Inflammatory macrophage (primary cell): Measurements from ENCODE around the gene BRIP1.
"Not testable (repeated sequence)": the region's sequence is repeated elsewhere in the genome, so short reads cannot be mapped to it uniquely, and the experiment has no call there.

ENCODE experiments used
- DNase-seq, 2 donors: peaks; one replicate each; pipeline ENCODE4 v3.0.0-alpha.2; 2020 to 2022

The BRIP1 gene

GRCh38 chr17:61686113-61686512, 177.2 kb downstream of the BRIP1 start:
- DNase-seq: no peak

GRCh38 chr17:61684818-61685217, 178.5 kb downstream of the BRIP1 start:
- DNase-seq: no peak

GRCh38 chr17:61684172-61684571, 179.2 kb downstream of the BRIP1 start:
- DNase-seq: no peak

- DNase-seq: no peak
Observed at GRCh38 chr17:61683466-61683865, 179.9 kb downstream of the BRIP1 start.

- DNase-seq: no peak
Observed at GRCh38 chr17:61680921-61681320, 182.4 kb downstream of the BRIP1 start.

GRCh38 chr17:61678339-61678738, 185.0 kb downstream of the BRIP1 start:
- no peak for DNase-seq

- not testable (repeated sequence) for DNase-seq
Observed at GRCh38 chr17:61677150-61677811, 186.0 kb downstream of the BRIP1 start.

- not testable (repeated sequence) for DNase-seq
Observed at GRCh38 chr17:61676522-61676921, 186.8 kb downstream of the BRIP1 start.

GRCh38 chr17:61674609-61675008, 188.7 kb downstream of the BRIP1 start:
- DNase-seq: not testable (repeated sequence)

GRCh38 chr17:61673019-61673897, 190.1 kb downstream of the BRIP1 start:
- DNase-seq: not testable (repeated sequence)

- no peak for DNase-seq
Observed at GRCh38 chr17:61672140-61672539, 191.2 kb downstream of the BRIP1 start.

GRCh38 chr17:61670691-61671090, 192.6 kb downstream of the BRIP1 start:
- DNase-seq: no peak

- DNase-seq: no peak
Observed at GRCh38 chr17:61669522-61669921, 193.8 kb downstream of the BRIP1 start.

- DNase-seq: no peak
Observed at GRCh38 chr17:61668486-61668885, 194.8 kb downstream of the BRIP1 start.

GRCh38 chr17:61666406-61667088, 196.8 kb downstream of the BRIP1 start:
- not testable (repeated sequence) for DNase-seq

- DNase-seq: no peak
Observed at GRCh38 chr17:61663310-61663709, 200.0 kb downstream of the BRIP1 start.

- no peak for DNase-seq
Observed at GRCh38 chr17:61662741-61663140, 200.6 kb downstream of the BRIP1 start.

- DNase-seq: no peak
Observed at GRCh38 chr17:61662186-61662585, 201.1 kb downstream of the BRIP1 start.

GRCh38 chr17:61660746-61661485, 202.4 kb downstream of the BRIP1 start:
- no peak for DNase-seq

- DNase-seq: no peak
Observed at GRCh38 chr17:61659437-61659836, 203.9 kb downstream of the BRIP1 start.

GRCh38 chr17:61658183-61658582, 205.1 kb downstream of the BRIP1 start:
- no peak for DNase-seq

GRCh38 chr17:61657338-61657737, 206.0 kb downstream of the BRIP1 start:
- no peak for DNase-seq
